ENCODE measurements around the gene SPART. TPM values are rescaled to one million over a fixed set of nuclear protein-coding genes. Genes with fewer than 3 reads are reported as not detected.

SPART gene
- total and polyA plus RNA-seq, 9 of the 15 experiments (the other 6 are each of a cell fraction or from before 2014, with no cell fraction given) = 18.7 to 79.0 (median 41.0) TPM

DNA sequence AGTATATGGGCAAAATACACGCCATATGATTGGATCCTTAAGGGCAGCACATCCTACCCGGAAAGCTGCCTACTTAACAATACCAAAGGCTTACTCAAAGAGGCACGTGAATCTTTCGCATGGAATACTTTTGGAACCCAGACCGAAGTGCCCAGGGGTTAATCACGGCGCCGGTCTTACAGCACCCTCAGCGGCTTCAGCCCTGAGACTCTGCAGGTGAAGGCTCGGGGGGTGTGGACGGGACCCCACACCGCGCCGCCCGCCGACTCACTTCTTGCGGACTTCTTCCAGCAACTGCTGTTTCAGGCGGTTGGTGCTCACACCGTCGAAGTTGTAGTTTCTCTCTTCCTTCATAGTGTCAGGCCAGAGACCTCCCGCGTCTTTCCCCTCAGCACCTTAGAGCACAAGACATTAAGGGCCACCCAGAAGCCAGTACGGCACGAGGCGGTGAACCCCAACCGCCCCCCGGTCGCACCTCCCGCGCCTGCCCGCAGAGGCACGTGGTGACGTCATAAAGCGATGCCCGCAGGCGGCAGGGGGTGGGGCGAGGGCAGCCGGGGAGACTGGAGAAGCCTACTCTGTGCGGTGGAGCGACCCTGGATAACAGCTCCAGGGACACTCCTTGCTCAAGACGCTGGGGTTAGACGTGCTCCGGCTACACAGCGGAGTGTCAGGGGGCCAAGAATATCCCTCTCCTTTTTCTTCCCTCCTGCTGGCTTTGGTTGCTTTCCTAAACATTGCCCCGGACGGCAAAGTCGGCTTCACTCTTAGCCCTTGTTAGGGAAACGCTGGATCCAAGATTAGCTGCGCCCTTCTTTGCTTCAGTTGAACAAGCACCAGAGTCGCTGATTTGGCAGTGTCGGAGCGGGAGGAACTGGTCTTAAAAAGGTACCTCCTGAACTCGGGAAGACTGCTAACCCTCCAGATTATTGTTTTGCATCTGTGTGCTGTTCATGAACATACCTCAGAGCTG is 48.5 kb downstream of the SPART start, which contains the start of gene CCDC169 (continued):
- TF ChIP-seq MGA (IDR thresholded peaks at IDR 0.05) (peak; percentile 79), ZNF175 (CRISPR knock-in tag; IDR thresholded peaks at IDR 0.05; ENCODE audit: low read depth) (no peak), MYC (IDR thresholded peaks at IDR 0.05; ENCODE audit: low read depth, low read length) (peak; percentile 82), MYC (CRISPR knock-in tag; IDR thresholded peaks at IDR 0.05; ENCODE audit: borderline replicate concordance, low read depth) (no peak), E2F1 (CRISPR knock-in tag; IDR thresholded peaks at IDR 0.05) (no peak), POLR2G (IDR thresholded peaks at IDR 0.05; ENCODE audit: low read depth, low read length) (peak; percentile 85), SLC30A9 (CRISPR knock-in tag; IDR thresholded peaks at IDR 0.05) (no peak)
- TF ChIP-seq, protein P1, sequence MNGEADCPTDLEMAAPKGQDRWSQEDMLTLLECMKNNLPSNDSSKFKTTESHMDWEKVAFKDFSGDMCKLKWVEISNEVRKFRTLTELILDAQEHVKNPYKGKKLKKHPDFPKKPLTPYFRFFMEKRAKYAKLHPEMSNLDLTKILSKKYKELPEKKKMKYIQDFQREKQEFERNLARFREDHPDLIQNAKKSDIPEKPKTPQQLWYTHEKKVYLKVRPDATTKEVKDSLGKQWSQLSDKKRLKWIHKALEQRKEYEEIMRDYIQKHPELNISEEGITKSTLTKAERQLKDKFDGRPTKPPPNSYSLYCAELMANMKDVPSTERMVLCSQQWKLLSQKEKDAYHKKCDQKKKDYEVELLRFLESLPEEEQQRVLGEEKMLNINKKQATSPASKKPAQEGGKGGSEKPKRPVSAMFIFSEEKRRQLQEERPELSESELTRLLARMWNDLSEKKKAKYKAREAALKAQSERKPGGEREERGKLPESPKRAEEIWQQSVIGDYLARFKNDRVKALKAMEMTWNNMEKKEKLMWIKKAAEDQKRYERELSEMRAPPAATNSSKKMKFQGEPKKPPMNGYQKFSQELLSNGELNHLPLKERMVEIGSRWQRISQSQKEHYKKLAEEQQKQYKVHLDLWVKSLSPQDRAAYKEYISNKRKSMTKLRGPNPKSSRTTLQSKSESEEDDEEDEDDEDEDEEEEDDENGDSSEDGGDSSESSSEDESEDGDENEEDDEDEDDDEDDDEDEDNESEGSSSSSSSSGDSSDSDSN (IDR thresholded peaks at IDR 0.05; ENCODE audit: borderline replicate concordance in 1 of 2, low read depth in 2 of 2, low read length in 2 of 2) = no peak

All from K562 (cell line).